Naive thymus-derived CD8-positive, alpha-beta T cell (primary cell): ENCODE measurements around the gene ZNF217. TPM values are rescaled to one million over a fixed set of nuclear protein-coding genes. Genes with fewer than 3 reads are reported as not detected.
"Not testable (repeated sequence)": the region's sequence is repeated elsewhere in the genome, so short reads cannot be mapped to it uniquely, and the experiment has no call there.

Experiments used
- ATAC-seq, 2 donors: fragments of 150-1000 bp; cut with Tn5 transposase in 1 of 2; sonication (Bioruptor Pico), chemical (Tn5 transposase) in 1 of 2; 1 replicate in 1 of 2; 2 replicates in 1 of 2; pipeline ENCODE4 v1.10.0; 2021; ENCODE audit warnings: mild to moderate bottlenecking in 2 of 2, moderate library complexity in 2 of 2
- POLR2A ChIA-PET: fragments of 350-600 bp; sonication (Branson Sonifier 250); formaldehyde crosslinking; loops from one replicate; lab custom pipeline; 2021; ENCODE audit warnings: antibody characterized with exemption; lab: Charles Lee
- DNase-seq, 10 donors: peaks; one replicate each; pipeline versions ENCODE4 v3.0.0 to v3.0.0-alpha.2; 2020 to 2022
- H3K27ac Mint-ChIP-seq, 10 donors: one replicate each; pipeline ENCODE4 v1.8.0; 2020 to 2022; ENCODE audit warnings: mild to moderate bottlenecking in 10 of 10, mixed read lengths in 10 of 10, moderate library complexity in 4 of 10, inconsistent platforms in 1 of 10
- H3K27me3 Mint-ChIP-seq, 5 donors: one replicate each; pipeline ENCODE4 v1.8.0; 2021 to 2022; ENCODE audit warnings: mixed read lengths in 5 of 5
- H3K36me3 Mint-ChIP-seq, 3 donors: one replicate each; pipeline ENCODE4 v1.8.0; 2020 to 2022; ENCODE audit warnings: mixed read lengths in 3 of 3, mild to moderate bottlenecking in 2 of 3, inconsistent platforms in 1 of 3
- H3K4me1 Mint-ChIP-seq, 4 donors: one replicate each; pipeline ENCODE4 v1.8.0; 2021 to 2022; ENCODE audit warnings: mixed read lengths in 4 of 4
- H3K4me3 Mint-ChIP-seq, 10 donors: one replicate each; pipeline ENCODE4 v1.8.0; 2020 to 2022; ENCODE audit warnings: mild to moderate bottlenecking in 10 of 10, mixed read lengths in 10 of 10, moderate library complexity in 6 of 10, inconsistent platforms in 1 of 10
- H3K9me3 Mint-ChIP-seq, 9 donors: one replicate each; pipeline ENCODE4 v1.8.0; 2020 to 2022; ENCODE audit warnings: mixed read lengths in 9 of 9, mild to moderate bottlenecking in 3 of 9, inconsistent platforms in 1 of 9, moderate library complexity in 1 of 9
- polyA plus RNA-seq, 3 donors: library from polyadenylated mRNA; unstranded; fragments of 300-500 nt; fragmentation: Illumina TruSeq; gene quantifications; one replicate each; pipeline ENCODE4 v1.2.3, GENCODE V29; 2021
- total RNA-seq, 8 experiments: library from RNA in 2 of 8; stranded (reverse) in 2 of 8; gene quantifications; one replicate each; pipeline ENCODE4 v1.2.3 and lab custom pipeline; 2021 to 2026

Gene ZNF217
- total and polyA plus RNA-seq, 5 experiments from 2014 or later = 21.5 to 101 (median 34.2) TPM

DNA sequence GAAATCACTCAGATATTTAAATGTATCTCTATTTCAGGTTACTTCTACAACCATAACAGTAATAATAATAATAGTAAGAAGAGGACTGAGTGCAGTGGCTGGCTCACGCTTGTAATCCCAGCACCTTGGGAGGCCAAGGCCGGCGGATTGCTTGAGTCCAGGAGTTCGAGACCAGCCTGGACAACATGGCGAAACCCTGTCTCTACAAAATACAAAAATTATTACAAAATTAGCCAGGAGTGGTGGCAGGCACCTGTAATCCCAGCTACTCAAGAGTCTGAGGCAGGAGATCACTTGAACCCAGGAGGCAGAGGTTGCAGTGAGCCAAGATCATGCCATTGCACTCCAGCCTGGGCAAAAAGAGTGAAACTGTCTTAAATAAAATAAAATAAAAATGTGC is 11.8 kb upstream of the ZNF217 start:
- ATAC-seq, H3K27me3 Mint-ChIP-seq, H3K4me3 Mint-ChIP-seq, DNase-seq, H3K9me3 Mint-ChIP-seq: not testable (repeated sequence)
- Mint-ChIP-seq H3K4me1 (peaks cover 19 to 53% (median 52%) of the 10 kb centered on the region in 4 donors), H3K27ac (peak overlapping the region in 6 of 10 donors; percentile 20 to 70 (median 44)), H3K36me3 (peaks cover 0 to 12% (median 0%) of the 10 kb centered on the region in 3 donors)
- POLR2A ChIA-PET = interaction anchor here (2.1 kb wide), 1 partner anchor 11 kb away, joined by 9 read pairs; no protein-coding TSS in a partner anchor

DNA sequence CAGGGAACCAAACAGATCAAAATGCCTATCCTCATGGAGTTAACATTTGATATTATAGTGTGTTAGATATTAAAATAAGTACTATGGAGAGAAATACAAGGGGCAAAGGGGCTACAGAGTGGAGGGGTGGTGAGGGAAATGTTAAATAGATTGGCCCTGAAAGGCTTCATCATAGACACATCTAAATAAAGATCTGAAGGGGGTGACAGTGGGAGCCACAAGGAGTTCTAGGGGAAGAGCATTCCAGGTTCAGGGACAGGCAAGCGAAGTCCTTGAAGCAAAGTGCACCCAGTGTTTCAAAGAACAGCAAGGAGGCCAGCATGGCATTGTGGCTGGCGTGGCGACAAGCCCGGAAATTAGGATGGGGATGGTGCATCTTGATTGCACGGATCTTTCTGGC is 11.2 kb upstream of the ZNF217 start:
- Mint-ChIP-seq H3K4me3 (peak overlapping the region in 1 of 10 donors; percentile 12), H3K27ac (peak overlapping the region in 9 of 10 donors; percentile 33 to 87 (median 73)), H3K36me3 (peaks cover 0 to 16% (median 0%) of the 10 kb centered on the region in 3 donors), H3K4me1 (peaks cover 18 to 55% (median 51%) of the 10 kb centered on the region in 4 donors)
- POLR2A ChIA-PET = interaction anchor here (0.6 to 2.1 kb wide), 3 partner anchors 10 to 155 kb away, joined by 4 to 9 read pairs (median 4); no protein-coding TSS in a partner anchor
- H3K9me3 Mint-ChIP-seq, DNase-seq, ATAC-seq, H3K27me3 Mint-ChIP-seq: not testable (repeated sequence)

DNA sequence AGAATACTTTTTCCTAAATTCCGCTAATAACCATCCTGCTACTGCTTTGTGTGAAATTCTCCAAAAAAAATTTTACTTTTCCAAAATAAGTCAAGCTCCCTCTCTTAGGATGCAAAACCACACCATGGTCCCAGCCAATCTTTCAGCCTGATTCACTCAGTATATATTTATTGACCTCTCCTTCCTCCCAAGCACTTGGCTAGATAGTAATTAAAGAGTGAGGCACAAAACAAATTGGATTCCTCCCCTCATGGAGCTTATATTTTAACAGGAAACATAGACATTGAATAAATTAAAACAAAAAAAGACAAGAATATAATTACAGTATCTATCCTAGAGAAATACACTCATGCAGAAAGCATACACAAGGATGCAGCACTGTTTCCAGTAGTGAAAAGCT is 9.0 kb upstream of the ZNF217 start:
- H3K27ac Mint-ChIP-seq = peak overlapping the region in 7 of 10 donors; percentile 4 to 80 (median 43)
- peaks cover 0 to 8% (median 0%) of the 10 kb centered on the region in 3 donors for H3K36me3 Mint-ChIP-seq
- H3K27me3 Mint-ChIP-seq = no peaks in the 10 kb centered on the region
- POLR2A ChIA-PET = no interaction called here
- peaks cover 26 to 58% (median 54%) of the 10 kb centered on the region in 4 donors for H3K4me1 Mint-ChIP-seq
- ATAC-seq (no peak), DNase-seq (no peak)
- H3K9me3 Mint-ChIP-seq = no peaks in the 10 kb centered on the region
- no peak overlapping the region for H3K4me3 Mint-ChIP-seq

DNA sequence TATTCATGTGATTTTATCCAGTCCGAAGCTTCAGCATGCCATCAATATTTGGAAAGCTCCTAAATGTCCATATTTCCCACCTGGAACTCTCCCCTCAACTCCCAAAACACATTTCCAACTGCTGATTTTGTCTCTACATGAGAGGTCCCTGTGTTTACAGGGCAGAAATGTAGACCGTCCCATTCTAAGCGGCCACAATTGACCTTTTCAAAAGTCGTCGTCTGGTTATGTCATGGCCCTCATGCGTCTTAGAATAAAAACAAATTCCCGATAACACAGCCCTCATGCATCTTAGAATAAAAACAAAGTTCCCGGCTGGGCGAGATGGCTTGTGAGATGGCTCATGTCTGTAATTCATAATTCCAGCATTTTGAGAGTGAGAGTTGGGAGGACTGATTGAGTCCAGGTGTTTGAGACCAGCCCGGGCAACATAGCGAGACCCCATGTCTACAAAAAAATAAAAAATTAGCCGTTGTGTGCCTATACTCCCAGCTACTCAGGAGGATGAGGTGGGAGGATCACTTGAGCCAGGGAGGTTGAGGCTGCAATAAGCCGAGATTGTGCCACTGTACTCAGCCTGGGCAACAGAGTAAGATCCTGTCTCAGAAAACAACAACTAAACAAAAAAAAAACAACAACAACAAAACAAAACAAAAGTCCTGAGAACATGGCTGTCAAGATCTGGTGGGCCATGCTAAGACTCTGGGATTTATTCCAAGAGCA is 6.4 kb upstream of the ZNF217 start:
- H3K4me1 Mint-ChIP-seq = peaks cover 34 to 79% (median 71%) of the 10 kb centered on the region in 4 donors
- no peaks in the 10 kb centered on the region for H3K9me3 Mint-ChIP-seq
- peak overlapping the region; percentile 33 to 99 (median 88) for H3K27ac Mint-ChIP-seq
- H3K36me3 Mint-ChIP-seq = peaks cover 0 to 8% (median 0%) of the 10 kb centered on the region in 3 donors
- ATAC-seq = no peak
- POLR2A ChIA-PET = interaction anchor here (0.8 to 8.4 kb wide), 3 partner anchors 11 to 42 kb away, joined by 3 to 143 read pairs (median 5); no protein-coding TSS in a partner anchor
- H3K27me3 Mint-ChIP-seq = no peaks in the 10 kb centered on the region
- H3K4me3 Mint-ChIP-seq = no peak overlapping the region
- no peak for DNase-seq

DNA sequence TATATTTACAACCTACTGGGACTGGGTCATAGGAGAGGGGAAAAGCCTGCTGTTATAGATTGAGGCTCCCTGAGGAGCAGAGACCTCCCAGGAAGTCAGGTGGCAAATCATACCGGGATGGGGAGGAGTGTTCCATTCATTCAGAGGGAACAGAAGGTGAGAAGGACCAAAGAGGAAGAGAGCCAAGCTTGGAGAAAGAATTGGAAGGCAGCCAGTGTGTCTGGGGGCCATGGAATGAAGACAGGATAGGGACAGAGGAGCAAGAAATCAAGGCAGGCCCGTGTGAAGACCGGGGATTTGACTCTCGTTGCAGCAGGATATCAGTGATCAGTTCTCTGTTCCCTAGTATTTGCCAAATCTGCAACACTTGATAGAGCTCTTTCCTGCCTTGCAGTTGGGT is 5.7 kb upstream of the ZNF217 start:
- Mint-ChIP-seq H3K4me1 (peaks cover 35 to 77% (median 70%) of the 10 kb centered on the region in 4 donors), H3K4me3 (peak overlapping the region in 1 of 10 donors; percentile 42), H3K9me3 (no peaks in the 10 kb centered on the region), H3K27me3 (no peaks in the 10 kb centered on the region), H3K27ac (peak overlapping the region; percentile 81 to 99 (median 88)), H3K36me3 (peaks cover 0 to 7% (median 0%) of the 10 kb centered on the region in 3 donors)
- DNase-seq (no peak), ATAC-seq (no peak)
- POLR2A ChIA-PET = interaction anchor here (0.6 to 8.4 kb wide), 5 partner anchors 11 to 96 kb away, joined by 3 to 143 read pairs (median 3); no protein-coding TSS in a partner anchor

DNA sequence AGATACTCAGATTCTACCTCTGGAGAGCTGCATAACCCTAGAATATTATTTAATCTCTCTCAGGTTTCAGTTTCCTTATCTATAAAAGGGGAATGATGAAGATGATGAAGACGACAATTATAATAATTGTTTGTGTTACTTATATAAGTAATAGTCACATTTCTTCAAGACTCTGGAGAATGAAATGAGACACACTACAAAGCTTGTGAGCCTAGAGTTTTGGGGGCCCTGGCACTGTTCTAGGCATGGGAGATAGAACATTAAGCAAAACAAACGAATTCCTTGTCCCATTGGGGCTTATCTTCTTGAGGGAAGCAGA is 5.4 kb upstream of the ZNF217 start:
- H3K27me3 Mint-ChIP-seq = no peaks in the 10 kb centered on the region
- H3K36me3 Mint-ChIP-seq = peaks cover 0 to 7% (median 0%) of the 10 kb centered on the region in 3 donors
- H3K4me3 Mint-ChIP-seq = peak overlapping the region in 5 of 10 donors; percentile 3 to 89 (median 19)
- peaks cover 35 to 76% (median 68%) of the 10 kb centered on the region in 4 donors for H3K4me1 Mint-ChIP-seq
- POLR2A ChIA-PET = interaction anchor here (0.6 to 8.4 kb wide), 4 partner anchors 12 to 96 kb away, joined by 3 to 143 read pairs (median 4); no protein-coding TSS in a partner anchor
- H3K9me3 Mint-ChIP-seq = no peaks in the 10 kb centered on the region
- DNase-seq (no peak), ATAC-seq (no peak)
- peak overlapping the region; percentile 81 to 99 (median 88) for H3K27ac Mint-ChIP-seq

DNA sequence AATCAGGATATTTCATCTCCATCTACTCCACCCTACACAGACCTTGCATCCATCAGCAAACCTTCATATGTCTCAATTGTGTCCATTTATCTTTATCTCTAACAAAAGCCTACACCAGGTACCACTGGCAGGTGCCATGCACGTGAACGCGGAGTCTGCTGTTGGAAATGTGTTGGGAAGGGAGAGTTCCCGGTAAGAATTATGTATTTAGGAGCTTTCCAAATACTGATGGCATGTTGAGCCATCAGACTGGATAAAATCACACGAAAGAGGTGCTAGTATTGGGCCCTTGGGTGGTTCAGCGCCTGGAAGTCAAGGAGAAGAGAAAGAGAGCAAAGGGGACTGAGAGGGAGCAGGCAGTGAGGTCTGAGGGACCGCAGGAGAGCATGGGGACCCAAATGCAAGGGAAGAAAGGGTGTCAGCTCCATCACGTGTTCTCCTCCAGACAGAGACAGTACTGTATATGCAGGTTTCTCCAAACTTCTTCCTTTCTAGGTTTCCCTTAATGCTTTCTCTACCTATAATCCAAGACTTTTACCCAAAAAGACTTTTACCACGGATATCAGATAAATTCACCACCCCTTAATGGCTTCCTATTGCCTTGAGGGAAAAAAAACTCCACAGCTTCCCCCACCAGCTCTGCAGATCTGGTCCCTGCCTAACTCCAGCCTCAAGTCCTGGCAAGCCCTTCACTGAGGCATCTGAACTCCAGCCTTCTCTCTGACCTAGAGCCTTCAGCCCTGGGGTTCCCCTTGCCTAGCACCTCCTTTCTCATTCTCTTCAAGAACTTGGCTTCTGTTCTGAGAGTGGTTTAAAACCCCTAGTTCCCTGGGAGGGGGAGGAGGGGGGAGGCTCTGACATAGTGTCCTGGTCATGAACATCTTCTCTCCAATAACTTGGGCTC is 4.8 kb upstream of the ZNF217 start:
- peaks cover 0 to 7% (median 0%) of the 10 kb centered on the region in 3 donors for H3K36me3 Mint-ChIP-seq
- POLR2A ChIA-PET = interaction anchor here (0.6 to 8.4 kb wide), 4 partner anchors 12 to 304 kb away, joined by 3 to 143 read pairs (median 4); no protein-coding TSS in a partner anchor
- no peaks in the 10 kb centered on the region for H3K9me3 Mint-ChIP-seq
- no peaks in the 10 kb centered on the region for H3K27me3 Mint-ChIP-seq
- peak overlapping the region in 8 of 10 donors; percentile 19 to 89 (median 48) for H3K4me3 Mint-ChIP-seq
- no peak for DNase-seq
- ATAC-seq = no peak
- peak overlapping the region; percentile 81 to 99 (median 88) for H3K27ac Mint-ChIP-seq
- H3K4me1 Mint-ChIP-seq = peaks cover 32 to 70% (median 64%) of the 10 kb centered on the region in 4 donors

DNA sequence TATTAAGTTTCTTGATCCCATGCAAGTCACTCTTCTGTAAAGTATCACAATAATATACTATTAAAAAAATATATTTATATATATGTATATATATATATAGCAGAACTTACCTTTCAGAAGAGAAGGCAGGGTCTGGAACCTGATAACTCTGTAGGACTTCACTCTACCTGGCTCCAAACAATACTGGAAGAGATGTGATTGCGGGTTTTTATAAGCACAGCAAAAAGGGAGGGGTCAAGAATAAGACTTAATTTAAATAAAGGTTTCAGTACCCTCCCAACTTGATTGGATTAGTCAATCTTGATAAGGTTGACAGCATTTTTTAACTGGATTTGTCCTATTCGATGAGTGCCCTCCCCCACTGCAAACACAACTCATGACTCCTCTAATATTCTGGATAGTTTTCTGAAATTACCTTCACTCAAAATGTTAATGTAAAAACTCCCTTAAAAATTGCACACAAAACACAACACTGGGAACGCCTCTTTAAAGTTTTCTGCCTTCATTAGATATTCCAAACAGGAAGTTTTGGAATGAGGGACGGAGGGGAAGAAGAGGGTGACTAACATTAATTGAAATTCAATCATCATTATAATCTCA is 4.0 kb upstream of the ZNF217 start:
- Mint-ChIP-seq H3K27me3 (no peaks in the 10 kb centered on the region), H3K27ac (peak overlapping the region; percentile 30 to 99 (median 88)), H3K4me3 (peak overlapping the region in 8 of 10 donors; percentile 2 to 92 (median 81)), H3K4me1 (peaks cover 31 to 68% (median 62%) of the 10 kb centered on the region in 4 donors), H3K9me3 (no peaks in the 10 kb centered on the region), H3K36me3 (peaks cover 0 to 5% (median 0%) of the 10 kb centered on the region in 3 donors)
- no peak for DNase-seq
- POLR2A ChIA-PET = interaction anchor here (0.6 to 8.4 kb wide), 6 partner anchors 13 to 305 kb away, joined by 3 to 143 read pairs (median 4); no protein-coding TSS in a partner anchor
- ATAC-seq = no peak

DNA sequence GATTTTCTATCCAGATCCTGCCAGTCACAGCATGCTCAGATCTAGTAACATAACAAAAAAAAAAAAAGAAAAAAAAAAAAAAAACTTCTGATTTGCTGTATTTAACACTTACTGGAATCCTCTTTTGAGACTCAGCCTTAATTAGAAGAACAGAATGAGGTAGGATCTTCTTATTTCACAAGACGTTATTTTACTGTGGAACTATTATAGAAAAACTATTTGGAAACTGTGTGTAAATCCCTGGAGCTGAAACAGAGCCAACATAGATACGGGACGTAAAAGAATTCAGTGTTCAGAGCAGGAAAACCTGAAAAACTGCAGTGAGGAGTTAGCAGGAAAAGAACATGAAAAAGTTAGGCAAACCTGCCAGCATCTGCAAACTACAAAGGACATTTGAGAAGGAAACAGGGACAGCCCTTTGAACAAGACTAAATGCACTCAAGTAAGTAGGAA is 3.4 kb upstream of the ZNF217 start:
- DNase-seq (no peak), ATAC-seq (no peak)
- Mint-ChIP-seq H3K4me3 (peak overlapping the region; percentile 61 to 92 (median 82)), H3K9me3 (no peaks in the 10 kb centered on the region), H3K4me1 (peaks cover 29 to 64% (median 58%) of the 10 kb centered on the region in 4 donors), H3K27me3 (no peaks in the 10 kb centered on the region), H3K36me3 (peaks cover 0 to 5% (median 0%) of the 10 kb centered on the region in 3 donors), H3K27ac (peak overlapping the region; percentile 88 to 99 (median 94))
- POLR2A ChIA-PET = interaction anchor here (0.6 to 8.4 kb wide), 12 partner anchors 14 to 317 kb away, joined by 3 to 143 read pairs (median 4); no protein-coding TSS in a partner anchor

DNA sequence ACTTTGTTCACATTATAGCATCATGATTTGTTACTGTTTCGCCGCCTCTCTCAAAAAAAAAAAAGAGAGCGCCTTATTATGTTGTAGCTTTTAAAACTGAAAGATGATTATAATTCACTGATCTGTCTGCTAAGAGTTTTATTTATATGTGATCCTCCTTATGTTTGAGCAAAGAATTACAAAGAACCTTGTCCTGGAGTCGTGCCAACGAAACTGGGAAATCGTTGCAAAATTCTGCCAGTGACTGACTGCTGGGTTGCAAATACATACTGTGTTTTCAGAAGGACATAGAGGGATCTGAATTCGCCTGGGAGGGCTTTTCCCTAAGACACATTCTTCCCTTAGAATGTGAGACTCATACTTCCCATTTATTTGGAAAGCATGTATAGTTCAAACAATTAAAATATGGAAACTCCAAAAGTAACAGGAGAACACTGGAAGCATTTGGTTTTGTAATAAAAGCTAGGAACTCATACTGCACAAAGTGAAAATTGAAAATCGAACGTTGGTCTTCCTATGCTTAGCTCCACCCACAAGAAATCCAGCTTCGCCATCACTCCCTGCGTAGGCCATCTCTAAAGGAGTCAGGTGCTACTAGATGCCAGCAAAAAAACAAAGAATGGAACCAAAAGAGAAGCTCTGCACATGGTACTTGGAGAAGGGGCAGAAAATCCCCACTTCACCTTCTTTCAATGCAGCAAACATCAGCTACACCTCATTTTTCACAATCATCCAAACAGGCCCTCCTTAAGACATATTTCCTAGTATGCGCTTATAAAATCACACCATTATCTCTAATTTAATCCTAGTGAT is 2.8 kb upstream of the ZNF217 start:
- H3K4me1 Mint-ChIP-seq = peaks cover 31 to 70% (median 59%) of the 10 kb centered on the region in 4 donors
- ATAC-seq, H3K27me3 Mint-ChIP-seq, H3K36me3 Mint-ChIP-seq, H3K9me3 Mint-ChIP-seq: not testable (repeated sequence)
- POLR2A ChIA-PET = interaction anchor here (0.6 to 8.4 kb wide), 18 partner anchors 14 to 319 kb away, joined by 3 to 143 read pairs (median 4); no protein-coding TSS in a partner anchor
- peak in 3 of 10 donors; percentile 13 to 49 (median 40) for DNase-seq
- peak overlapping the region; percentile 61 to 92 (median 82) for H3K4me3 Mint-ChIP-seq
- peak overlapping the region; percentile 88 to 99 (median 94) for H3K27ac Mint-ChIP-seq

DNA sequence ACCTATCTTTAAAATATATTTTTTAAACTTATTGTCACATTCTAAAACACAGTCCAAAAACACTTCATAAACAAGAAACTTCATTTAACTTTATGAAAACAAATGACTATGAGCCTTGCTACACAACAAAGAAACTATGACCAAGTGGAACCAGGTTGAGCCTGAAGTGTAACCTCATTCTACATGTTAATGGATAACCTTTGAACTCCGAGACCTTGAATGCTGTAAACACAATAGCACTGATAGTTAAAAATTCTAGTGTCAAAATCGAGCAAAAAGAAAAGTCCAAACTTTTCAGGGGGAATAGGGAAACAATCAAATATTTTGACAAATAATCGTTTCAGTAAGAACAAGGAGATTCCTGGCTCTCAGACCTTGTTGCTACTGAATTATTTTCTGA is 2.1 kb upstream of the ZNF217 start:
- not testable (repeated sequence) for H3K9me3 Mint-ChIP-seq, ATAC-seq, H3K36me3 Mint-ChIP-seq, DNase-seq, H3K27me3 Mint-ChIP-seq
- POLR2A ChIA-PET = interaction anchor here (0.6 to 8.4 kb wide), 11 partner anchors 14 to 320 kb away, joined by 3 to 143 read pairs (median 5); no protein-coding TSS in a partner anchor
- Mint-ChIP-seq H3K4me1 (peaks cover 29 to 71% (median 58%) of the 10 kb centered on the region in 4 donors), H3K27ac (peak overlapping the region; percentile 88 to 99 (median 94)), H3K4me3 (peak overlapping the region; percentile 61 to 92 (median 82))
